GM12801 (cell line): ENCODE data around the gene CRIP2.

Experiments used
- TF ChIP-seq, protein P1 (sequence below): IDR thresholded peaks from one replicate; pipeline ENCODE4 v1.5.1; 2011; ENCODE audit warnings: control low read depth; ENCODE audit not compliant: insufficient read length; ENCODE audit errors: extremely low read depth

The CRIP2 gene

DNA sequence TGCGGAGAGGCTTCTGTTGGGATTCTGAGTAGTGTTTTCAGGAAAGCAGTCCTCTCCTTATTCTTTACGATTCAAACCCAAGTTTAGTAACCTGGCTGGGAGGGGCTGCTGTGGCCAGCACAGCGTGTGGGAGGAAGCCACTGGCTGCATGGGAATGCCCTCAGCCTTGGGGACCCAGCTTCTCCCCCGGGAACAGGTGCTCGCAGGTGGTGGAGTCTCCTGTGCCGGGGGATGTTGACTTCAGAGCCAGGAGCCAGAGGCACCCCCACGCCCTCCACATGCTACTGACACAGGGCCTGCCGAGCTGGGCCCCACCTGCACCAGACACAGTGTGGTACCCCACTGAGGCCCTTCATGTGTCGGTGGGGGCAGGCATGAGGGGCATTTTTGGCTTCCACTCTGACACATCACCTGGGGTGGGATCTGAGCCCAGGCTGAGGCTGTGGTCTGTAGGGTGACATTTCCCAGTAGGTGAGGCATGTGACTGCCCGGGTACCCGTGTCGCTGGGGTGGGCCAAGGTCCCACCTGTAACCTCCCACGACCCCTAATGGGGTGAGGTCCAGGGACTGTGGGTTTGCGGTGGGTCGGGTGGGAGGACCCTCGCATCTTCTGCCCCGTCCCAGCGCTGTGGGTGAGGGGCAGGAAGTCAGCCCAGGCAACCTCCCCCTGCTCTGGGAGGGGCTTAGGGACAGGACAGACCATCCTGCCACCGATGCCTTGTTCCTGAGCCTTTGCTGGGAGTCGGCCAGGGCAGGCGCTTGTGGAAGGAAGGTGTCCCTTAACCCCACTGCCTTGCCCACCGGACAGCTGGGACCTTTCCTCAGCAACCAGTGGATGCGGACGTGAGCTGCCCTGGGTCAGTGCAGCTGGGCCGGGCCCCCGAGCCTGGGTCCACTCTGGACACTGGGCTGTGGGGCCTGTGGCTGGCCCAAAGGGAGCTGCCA, 28.4 kb upstream of the CRIP2 start:
- TF ChIP-seq, protein P1, sequence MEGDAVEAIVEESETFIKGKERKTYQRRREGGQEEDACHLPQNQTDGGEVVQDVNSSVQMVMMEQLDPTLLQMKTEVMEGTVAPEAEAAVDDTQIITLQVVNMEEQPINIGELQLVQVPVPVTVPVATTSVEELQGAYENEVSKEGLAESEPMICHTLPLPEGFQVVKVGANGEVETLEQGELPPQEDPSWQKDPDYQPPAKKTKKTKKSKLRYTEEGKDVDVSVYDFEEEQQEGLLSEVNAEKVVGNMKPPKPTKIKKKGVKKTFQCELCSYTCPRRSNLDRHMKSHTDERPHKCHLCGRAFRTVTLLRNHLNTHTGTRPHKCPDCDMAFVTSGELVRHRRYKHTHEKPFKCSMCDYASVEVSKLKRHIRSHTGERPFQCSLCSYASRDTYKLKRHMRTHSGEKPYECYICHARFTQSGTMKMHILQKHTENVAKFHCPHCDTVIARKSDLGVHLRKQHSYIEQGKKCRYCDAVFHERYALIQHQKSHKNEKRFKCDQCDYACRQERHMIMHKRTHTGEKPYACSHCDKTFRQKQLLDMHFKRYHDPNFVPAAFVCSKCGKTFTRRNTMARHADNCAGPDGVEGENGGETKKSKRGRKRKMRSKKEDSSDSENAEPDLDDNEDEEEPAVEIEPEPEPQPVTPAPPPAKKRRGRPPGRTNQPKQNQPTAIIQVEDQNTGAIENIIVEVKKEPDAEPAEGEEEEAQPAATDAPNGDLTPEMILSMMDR = no peak

DNA sequence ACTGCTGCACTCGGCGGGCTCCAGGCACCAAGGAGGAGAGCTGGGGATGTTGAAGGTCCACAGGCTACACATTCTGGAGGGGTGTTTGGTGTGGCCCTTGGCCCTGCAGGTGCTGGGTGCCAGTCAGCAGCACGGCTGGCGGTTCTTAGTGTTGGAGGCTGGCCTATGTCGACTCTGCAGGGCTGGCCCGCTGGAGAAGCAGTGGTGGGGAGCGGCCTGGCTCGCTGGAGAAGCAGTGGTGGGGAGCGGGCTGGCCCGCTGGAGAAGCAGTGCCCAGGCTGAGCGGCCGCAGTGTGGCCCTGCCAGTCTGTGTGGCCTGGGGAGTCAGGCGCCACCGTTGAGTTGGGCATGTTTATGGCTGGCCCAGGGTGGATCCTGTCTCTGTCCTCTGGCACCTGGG, 27.6 kb upstream of the CRIP2 start:
- TF ChIP-seq, protein P1 = no peak

DNA sequence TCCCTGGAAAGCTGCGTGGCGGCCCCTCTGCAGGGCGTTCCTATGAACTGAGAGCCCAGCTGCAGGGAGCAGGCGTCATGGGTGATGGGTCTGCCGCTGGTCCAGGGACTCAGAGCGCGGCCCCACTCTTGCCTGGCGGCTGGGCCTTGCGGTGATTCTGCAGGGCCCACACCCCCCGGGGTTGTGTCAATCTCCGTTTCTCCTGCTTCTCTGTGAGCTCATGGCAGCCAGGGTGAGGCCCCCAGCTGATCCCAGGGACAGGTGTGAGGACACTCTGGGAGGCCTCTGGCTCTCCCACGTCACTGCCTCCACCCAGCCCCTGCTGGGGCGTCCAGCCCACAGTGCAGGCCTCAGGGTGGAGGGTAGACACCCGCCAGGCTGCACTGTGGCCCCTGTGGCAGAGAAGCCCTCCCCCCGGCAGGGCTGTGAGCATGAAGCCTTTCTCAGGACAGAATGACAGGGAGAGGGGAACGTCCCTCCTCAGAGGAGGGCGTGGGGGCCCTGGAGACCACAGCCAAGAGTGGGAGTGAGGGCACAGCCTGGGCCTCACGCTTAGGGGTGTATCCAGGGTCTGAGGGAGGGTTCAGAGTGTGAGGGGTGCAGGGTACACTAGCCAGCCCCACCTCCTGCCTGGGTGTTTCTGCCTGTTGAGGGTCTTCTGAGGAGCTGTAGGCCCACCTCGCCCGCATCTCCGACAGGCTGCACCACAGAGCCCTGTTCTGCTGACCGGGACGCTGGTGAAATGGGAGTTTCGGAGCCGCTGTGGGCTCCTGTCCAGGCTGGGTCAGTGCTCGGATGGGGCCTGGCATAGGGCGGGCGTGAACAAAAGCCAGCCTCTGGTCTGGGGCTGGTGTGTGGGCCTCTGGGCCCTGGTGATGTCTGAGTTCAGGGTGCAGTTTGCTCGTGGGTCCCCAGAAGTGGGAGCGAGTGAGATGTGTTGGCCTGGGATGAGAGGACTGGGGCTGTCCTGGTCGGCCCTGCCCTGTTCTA, 26.7 kb upstream of the CRIP2 start:
- TF ChIP-seq, protein P1 = no peak

DNA sequence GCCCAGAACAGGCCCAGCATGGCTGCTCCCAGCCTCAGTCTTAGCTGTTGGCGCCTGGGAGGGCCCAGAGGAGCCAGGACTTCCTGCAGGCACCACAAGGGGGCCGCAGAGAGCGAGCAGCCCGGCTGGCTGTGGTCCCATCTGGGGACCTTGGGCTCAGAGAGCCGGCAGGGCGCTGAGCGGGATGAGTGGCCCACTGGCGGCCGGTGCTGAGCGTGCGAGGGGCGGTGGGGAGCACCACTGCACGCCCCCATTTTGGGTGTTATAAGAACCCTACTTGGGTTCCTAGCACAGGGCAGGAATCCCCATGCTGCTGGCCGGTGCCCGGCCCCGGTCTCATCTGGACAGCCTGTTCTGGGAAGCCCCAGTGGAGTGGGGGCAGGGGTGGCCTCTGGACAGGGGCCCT, 25.9 kb upstream of the CRIP2 start:
- TF ChIP-seq, protein P1 = no peak

DNA sequence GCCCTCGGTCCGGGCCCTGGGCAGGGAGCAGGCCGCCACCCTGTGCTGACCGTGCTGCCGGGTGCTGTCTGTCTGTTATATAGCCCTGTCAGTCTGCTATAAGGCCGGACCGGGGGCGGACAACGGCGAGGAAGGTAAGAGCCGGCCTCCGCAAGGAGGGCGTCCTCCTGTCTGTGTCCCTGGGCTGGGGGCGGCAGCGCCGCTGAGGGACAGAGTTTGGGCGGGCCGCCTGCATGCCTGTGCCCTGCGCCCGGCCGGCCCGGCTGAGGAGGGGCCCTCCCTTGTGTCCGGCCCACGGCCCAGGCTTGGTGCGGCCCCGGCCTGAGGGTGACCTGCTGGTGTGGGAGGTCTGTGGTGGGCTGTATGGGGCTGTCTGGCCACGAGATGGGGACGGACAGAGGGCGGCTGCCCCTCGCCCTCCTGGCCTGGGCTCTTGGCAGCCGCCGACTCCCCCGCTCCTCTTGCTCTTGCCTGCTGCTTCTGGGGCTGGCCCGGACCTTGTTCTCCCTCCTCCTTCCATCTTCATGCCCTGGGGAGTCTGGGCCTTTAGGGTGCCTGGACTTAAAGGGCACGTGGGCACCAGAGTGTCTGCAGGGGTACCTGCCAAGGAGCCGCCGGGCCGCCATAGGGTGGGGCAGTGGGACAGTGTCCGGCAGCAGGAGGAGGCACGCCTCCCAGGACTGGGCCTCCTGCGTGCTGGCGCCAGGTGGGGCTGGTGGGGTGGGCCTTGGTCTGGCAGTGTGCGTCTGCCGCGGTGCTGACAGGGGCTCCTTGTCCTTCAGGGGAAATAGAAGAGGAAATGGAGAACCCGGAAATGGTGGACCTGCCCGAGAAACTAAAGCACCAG, 25.1 kb upstream of the CRIP2 start:
- TF ChIP-seq, protein P1 = no peak

DNA sequence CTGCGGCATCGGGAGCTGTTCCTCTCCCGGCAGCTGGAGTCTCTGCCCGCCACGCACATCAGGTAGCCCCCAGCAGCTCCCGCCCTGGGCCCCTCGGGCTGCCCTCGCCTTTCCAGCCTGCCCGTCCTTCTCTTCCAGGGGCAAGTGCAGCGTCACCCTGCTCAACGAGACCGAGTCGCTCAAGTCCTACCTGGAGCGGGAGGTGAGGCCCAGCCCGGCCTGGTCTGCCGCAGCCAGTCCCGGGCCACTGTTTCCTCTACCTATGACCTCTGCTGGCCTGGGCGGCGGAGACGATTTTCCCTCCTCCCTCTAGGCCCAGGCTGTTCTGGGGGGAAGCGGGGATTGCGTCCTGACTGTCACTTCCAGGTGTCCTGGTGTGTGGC, 24.5 kb upstream of the CRIP2 start:
- TF ChIP-seq, protein P1 = no peak
